Measurements from ENCODE around the gene CAVIN2.

CAVIN2 gene

GRCh38 chr2:191864628-191865374 lies 17.9 kb upstream of the CAVIN2 start:
- Histone ChIP-seq H3K9me3 (no peaks in the 10 kb centered on the region), H3K4me3 (ENCODE audit: low read depth in 1 of 2, low read length in 1 of 2) (no peak overlapping the region), H3K27me3 (no peaks in the 10 kb centered on the region), H3K36me3 (no peaks in the 10 kb centered on the region), H3K4me1 (ENCODE audit: control insufficient read depth in 1 of 2, insufficient read depth in 1 of 2, low read depth in 1 of 2, low read length in 1 of 2) (no peaks in the 10 kb centered on the region), H3K27ac (no peak overlapping the region)
- no peak for TF ChIP-seq CTCF (IDR thresholded peaks at IDR 0.05)

GRCh38 chr2:191863988-191864387 lies 17.1 kb upstream of the CAVIN2 start:
- TF ChIP-seq CTCF (IDR thresholded peaks at IDR 0.05), result no peak
- Histone ChIP-seq H3K27ac (no peak overlapping the region), H3K27me3 (no peaks in the 10 kb centered on the region), H3K36me3 (no peaks in the 10 kb centered on the region), H3K4me3 (ENCODE audit: low read depth in 1 of 2, low read length in 1 of 2) (no peak overlapping the region), H3K9me3 (no peaks in the 10 kb centered on the region), H3K4me1 (ENCODE audit: control insufficient read depth in 1 of 2, insufficient read depth in 1 of 2, low read depth in 1 of 2, low read length in 1 of 2) (no peaks in the 10 kb centered on the region)

DNA sequence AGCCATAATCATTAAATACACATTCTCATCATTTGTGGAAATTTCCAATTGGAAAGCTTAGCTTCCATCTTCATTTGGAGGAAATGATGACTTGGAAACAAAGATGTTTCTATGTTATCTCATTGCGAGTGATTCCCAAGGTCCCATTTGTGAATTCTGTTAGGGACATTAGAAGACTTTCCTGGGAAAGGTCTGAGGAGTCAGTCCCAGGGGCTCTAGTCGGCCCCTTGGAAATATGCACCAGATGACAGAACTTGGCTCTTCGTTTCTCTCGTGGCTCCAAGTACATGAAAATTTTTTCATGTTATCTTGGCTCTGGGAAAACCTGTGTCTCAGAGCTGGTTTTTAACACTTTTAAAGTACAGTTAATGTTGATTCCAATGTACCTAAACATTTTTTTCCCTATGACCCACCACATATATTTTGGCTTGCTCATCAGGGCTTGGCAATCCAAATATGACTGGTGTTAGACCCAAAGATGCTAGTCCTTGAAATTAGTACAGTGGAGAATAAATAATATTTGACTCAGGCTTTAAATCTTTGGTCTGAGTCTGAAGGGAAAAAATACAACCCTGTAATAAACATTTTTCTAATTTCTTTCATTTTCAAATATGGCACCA lies 15.4 kb upstream of the CAVIN2 start:
- H3K4me3 ChIP-seq (ENCODE audit: low read depth in 1 of 2, low read length in 1 of 2), result no peak overlapping the region
- H3K9me3 ChIP-seq, result no peaks in the 10 kb centered on the region
- H3K4me1 ChIP-seq (ENCODE audit: control insufficient read depth in 1 of 2, insufficient read depth in 1 of 2, low read depth in 1 of 2, low read length in 1 of 2), result no peaks in the 10 kb centered on the region
- no peaks in the 10 kb centered on the region for H3K36me3 ChIP-seq
- H3K27ac ChIP-seq, result no peak overlapping the region
- H3K27me3 ChIP-seq, result no peaks in the 10 kb centered on the region
- TF ChIP-seq CTCF (IDR thresholded peaks at IDR 0.05), result no peak

- H3K9me3 ChIP-seq, result no peaks in the 10 kb centered on the region
- H3K4me1 ChIP-seq (ENCODE audit: control insufficient read depth in 1 of 2, insufficient read depth in 1 of 2, low read depth in 1 of 2, low read length in 1 of 2), result no peaks in the 10 kb centered on the region
- H3K4me3 ChIP-seq (ENCODE audit: low read depth in 1 of 2, low read length in 1 of 2), result no peak overlapping the region
- no peaks in the 10 kb centered on the region for H3K36me3 ChIP-seq
- no peak overlapping the region for H3K27ac ChIP-seq
- TF ChIP-seq CTCF (IDR thresholded peaks at IDR 0.05), result no peak
- no peaks in the 10 kb centered on the region for H3K27me3 ChIP-seq
Measured at GRCh38 chr2:191860760-191861466, 14.0 kb upstream of the CAVIN2 start.

DNA sequence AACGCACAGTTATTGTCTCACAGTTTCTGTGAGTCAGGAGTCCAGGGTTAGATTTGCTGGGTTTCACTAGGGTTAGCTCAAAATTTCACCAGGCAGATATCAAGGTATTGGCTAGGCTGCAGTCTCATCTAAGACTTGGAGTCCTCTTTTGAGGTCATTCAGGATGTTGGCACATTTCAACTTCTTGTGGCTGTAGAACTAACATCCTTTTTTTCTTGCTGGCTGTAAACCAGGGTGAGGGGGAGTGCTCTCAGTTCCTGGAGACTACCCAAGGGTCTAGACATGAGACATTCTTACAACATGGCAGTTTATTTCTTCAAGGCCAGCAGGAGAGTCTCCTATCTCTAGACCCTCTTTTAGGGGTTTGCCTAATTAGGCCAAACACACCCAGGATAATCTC lies 12.8 kb upstream of the CAVIN2 start:
- no peak overlapping the region for H3K4me3 ChIP-seq (ENCODE audit: low read depth in 1 of 2, low read length in 1 of 2)
- H3K36me3 ChIP-seq, result no peaks in the 10 kb centered on the region
- no peaks in the 10 kb centered on the region for H3K4me1 ChIP-seq (ENCODE audit: control insufficient read depth in 1 of 2, insufficient read depth in 1 of 2, low read depth in 1 of 2, low read length in 1 of 2)
- H3K27me3 ChIP-seq, result no peaks in the 10 kb centered on the region
- H3K9me3 ChIP-seq, result no peaks in the 10 kb centered on the region
- H3K27ac ChIP-seq, result no peak overlapping the region
- no peak for TF ChIP-seq CTCF (IDR thresholded peaks at IDR 0.05)
